ENCODE results near the gene GRID1.

- TF ChIP-seq, protein P1, sequence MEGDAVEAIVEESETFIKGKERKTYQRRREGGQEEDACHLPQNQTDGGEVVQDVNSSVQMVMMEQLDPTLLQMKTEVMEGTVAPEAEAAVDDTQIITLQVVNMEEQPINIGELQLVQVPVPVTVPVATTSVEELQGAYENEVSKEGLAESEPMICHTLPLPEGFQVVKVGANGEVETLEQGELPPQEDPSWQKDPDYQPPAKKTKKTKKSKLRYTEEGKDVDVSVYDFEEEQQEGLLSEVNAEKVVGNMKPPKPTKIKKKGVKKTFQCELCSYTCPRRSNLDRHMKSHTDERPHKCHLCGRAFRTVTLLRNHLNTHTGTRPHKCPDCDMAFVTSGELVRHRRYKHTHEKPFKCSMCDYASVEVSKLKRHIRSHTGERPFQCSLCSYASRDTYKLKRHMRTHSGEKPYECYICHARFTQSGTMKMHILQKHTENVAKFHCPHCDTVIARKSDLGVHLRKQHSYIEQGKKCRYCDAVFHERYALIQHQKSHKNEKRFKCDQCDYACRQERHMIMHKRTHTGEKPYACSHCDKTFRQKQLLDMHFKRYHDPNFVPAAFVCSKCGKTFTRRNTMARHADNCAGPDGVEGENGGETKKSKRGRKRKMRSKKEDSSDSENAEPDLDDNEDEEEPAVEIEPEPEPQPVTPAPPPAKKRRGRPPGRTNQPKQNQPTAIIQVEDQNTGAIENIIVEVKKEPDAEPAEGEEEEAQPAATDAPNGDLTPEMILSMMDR (IDR thresholded peaks at IDR 0.05): no peak
- TF ChIP-seq ZFX (IDR thresholded peaks at IDR 0.05; ENCODE audit: borderline replicate concordance): no peak
Observed at GRCh38 chr10:86003201-86003621, 363.4 kb downstream of the GRID1 start.

Data from 22Rv1 (cell line).